Psoas muscle (tissue), 8 donors: ENCODE measurements around the gene DNAAF5. TPM values are rescaled to one million over a fixed set of nuclear protein-coding genes. Genes with fewer than 3 reads are reported as not detected.
A peak's percentile ranks its signal among the peaks of the same experiment; 100 is the strongest.

ENCODE experiments used
- ATAC-seq, 4 donors: fragments of 200-7000 bp; cut with Tn5 transposase; one replicate each; pipeline ENCODE4 v1.9.1; 2020; ENCODE audit warnings: moderate library complexity in 3 of 4, mild to moderate bottlenecking in 2 of 4
- DNase-seq, 2 donors: peaks; one replicate each; pipeline ENCODE4 v3.0.0-alpha.2; 2020
- H3K27ac ChIP-seq: fragments of 200-600 bp; one replicate; pipeline ENCODE4 v1.8.0; 2022
- H3K27me3 ChIP-seq, 3 donors: fragments of 200-600 bp in 1 of 3; one replicate each; pipeline versions ENCODE4 v1.6.1 to v1.8.0; 2013 to 2022; ENCODE audit warnings: low read length in 2 of 3, mild to moderate bottlenecking in 2 of 3, moderate library complexity in 1 of 3; ENCODE audit not compliant: insufficient read depth in 3 of 3
- H3K36me3 ChIP-seq, 2 donors: fragments of 200-600 bp in 1 of 2; one replicate each; pipeline versions ENCODE4 v1.6.1 to v1.8.0; 2013 to 2022; ENCODE audit warnings: low read depth in 1 of 2, mild to moderate bottlenecking in 1 of 2, moderate library complexity in 1 of 2; ENCODE audit not compliant: insufficient read depth in 1 of 2
- H3K4me1 ChIP-seq: fragments of 200-600 bp; one replicate; pipeline ENCODE4 v1.8.0; 2022
- H3K4me3 ChIP-seq: fragments of 200-600 bp; one replicate; pipeline ENCODE4 v1.8.0; 2022; ENCODE audit warnings: mild to moderate bottlenecking
- H3K9me3 ChIP-seq: fragments of 200-600 bp; one replicate; pipeline ENCODE4 v1.8.0; 2022
- CTCF ChIP-seq: fragments of 200-600 bp; IDR thresholded peaks from one replicate; pipeline ENCODE4 v1.8.0; 2022; ENCODE audit warnings: antibody characterized with exemption
- WGBS, 3 donors: extraction: QIAGEN DNeasy Blood & Tissue Kit; methylation state at CpG; one replicate each; pipeline versions ENCODE4 v1.1.6 to v1.1.7; 2013; 5-methylcytosine and 5-hydroxymethylcytosine counted together
- intact Hi-C, 2 donors: fragments of 100-400 bp; cut with DNase I; formaldehyde crosslinking; loops; one replicate each; pipeline versions ENCODE4 v1.11.0 to v1.14.2; 2022
- polyA plus RNA-seq, 3 donors: library from polyadenylated mRNA; stranded (reverse); fragments of 200-250 nt; gene quantifications; one replicate each; pipeline ENCODE4 v1.2.3, GENCODE V29; 2013
- total RNA-seq, 4 donors: library from RNA; stranded (reverse); fragmentation: NEBNext Ultra II Directional in 2 of 4; extraction: Animal tissue kit (Norgen Biotek cat#: 25700) in 2 of 4; gene quantifications; one replicate each; pipeline versions ENCODE4 v1.2.1 to v1.2.4, GENCODE V29; 2021 to 2023
- donor health status: healthy with polysubstance abuse.
- donor health status: DM: no; HTN: no; CAD: no; lungs with moderate emphysema.
- donor health status: Bipolar disorder and iron deficiency.
- donor health status: healthy.
- donor health status: DM: yes; HTN: yes; CAD: no.
- donor health status: DM: no; HTN: no; CAD: no.
- donor health status: DM: no; HTN: no; CAD: no.
- donor health status: DM: yes; HTN: yes; CAD: no.

DNAAF5 gene
- total and polyA plus RNA-seq, 7 donors, result 9.3 to 26.7 (median 17.8) TPM

- DNase-seq (no peak), ATAC-seq (no peak)
- Histone ChIP-seq H3K4me1 (no peaks in the 10 kb centered on the region), H3K27ac (no peak overlapping the region), H3K4me3 (no peak overlapping the region), H3K27me3 (no peaks in the 10 kb centered on the region), H3K9me3 (peaks cover 27% of the 10 kb centered on the region), H3K36me3 (no peaks in the 10 kb centered on the region)
- WGBS, 3 donors, result 94 to 97% (median 96%) methylated on average over 11 of the region's 11 CpGs
- no peak for TF ChIP-seq CTCF
- intact Hi-C loops, result no loop called here
Measured at GRCh38 chr7:682810-683209, 43.7 kb upstream of the DNAAF5 start.

GRCh38 chr7:683526-684205 is 42.8 kb upstream of the DNAAF5 start:
- peak in 1 of 2 donors; percentile 43 for DNase-seq
- Histone ChIP-seq H3K36me3 (no peaks in the 10 kb centered on the region), H3K4me3 (no peak overlapping the region), H3K27ac (no peak overlapping the region), H3K27me3 (no peaks in the 10 kb centered on the region), H3K9me3 (peaks cover 27% of the 10 kb centered on the region), H3K4me1 (no peaks in the 10 kb centered on the region)
- no peak for ATAC-seq
- TF ChIP-seq CTCF, result no peak
- 97 to 98% (median 97%) methylated on average over 18 to 19 of the region's 19 CpGs for WGBS, 3 donors
- intact Hi-C loops, result no loop called here

DNA sequence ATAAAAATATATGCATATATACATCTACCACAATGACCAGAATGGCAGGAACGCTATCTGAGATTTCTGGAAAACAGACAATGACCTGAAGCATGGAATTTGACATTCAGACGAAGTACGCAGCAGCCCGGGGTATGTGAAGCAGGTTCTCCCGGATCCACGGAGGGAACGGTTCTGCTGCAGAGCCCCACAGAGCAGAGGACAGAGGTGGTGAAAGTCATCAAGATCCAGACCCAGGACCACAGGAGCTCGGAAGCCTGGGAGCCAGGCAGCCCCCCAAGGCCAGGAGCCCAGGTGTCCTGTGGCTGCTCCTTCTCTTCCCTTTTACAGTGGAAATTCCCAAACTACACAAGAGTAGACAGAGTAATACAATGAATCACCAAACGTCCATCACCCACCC is 42.1 kb upstream of the DNAAF5 start:
- Histone ChIP-seq H3K4me1 (no peaks in the 10 kb centered on the region), H3K4me3 (no peak overlapping the region), H3K27me3 (no peaks in the 10 kb centered on the region), H3K9me3 (peaks cover 27% of the 10 kb centered on the region), H3K36me3 (no peaks in the 10 kb centered on the region), H3K27ac (no peak overlapping the region)
- ATAC-seq (no peak), DNase-seq (peak in 1 of 2 donors; percentile 17)
- TF ChIP-seq CTCF, result no peak
- 94 to 97% (median 97%) methylated on average over 9 of the region's 9 CpGs for WGBS, 3 donors
- intact Hi-C loops, result no loop called here

- no peak for DNase-seq
- Histone ChIP-seq H3K4me3 (no peak overlapping the region), H3K36me3 (no peaks in the 10 kb centered on the region), H3K4me1 (no peaks in the 10 kb centered on the region), H3K27me3 (no peaks in the 10 kb centered on the region), H3K9me3 (peaks cover 27% of the 10 kb centered on the region), H3K27ac (no peak overlapping the region)
- no peak for TF ChIP-seq CTCF
- ATAC-seq, result no peak
- 93 to 100% (median 96%) methylated on average over 1 of the region's 1 CpG for WGBS, 3 donors
- intact Hi-C loops, result no loop called here
Measured at GRCh38 chr7:685540-685939, 41.0 kb upstream of the DNAAF5 start.
